Tongue (tissue), 2 donors: ENCODE data around the gene UGT1A1. TPM values are rescaled to one million over a fixed set of nuclear protein-coding genes. Genes with fewer than 3 reads are reported as not detected.

Experiments
- DNase-seq: peaks from one replicate; pipeline ENCODE4 v3.0.0-alpha.2; 2015
- total RNA-seq: library from RNA; depleted of rRNA; stranded (reverse); fragments of >200 nt; gene quantifications from one replicate; pipeline ENCODE4 v1.2.3, GENCODE V29; 2014

UGT1A1 gene
- total RNA-seq, 1 donor from 2014 or later = 0.41 TPM

DNA sequence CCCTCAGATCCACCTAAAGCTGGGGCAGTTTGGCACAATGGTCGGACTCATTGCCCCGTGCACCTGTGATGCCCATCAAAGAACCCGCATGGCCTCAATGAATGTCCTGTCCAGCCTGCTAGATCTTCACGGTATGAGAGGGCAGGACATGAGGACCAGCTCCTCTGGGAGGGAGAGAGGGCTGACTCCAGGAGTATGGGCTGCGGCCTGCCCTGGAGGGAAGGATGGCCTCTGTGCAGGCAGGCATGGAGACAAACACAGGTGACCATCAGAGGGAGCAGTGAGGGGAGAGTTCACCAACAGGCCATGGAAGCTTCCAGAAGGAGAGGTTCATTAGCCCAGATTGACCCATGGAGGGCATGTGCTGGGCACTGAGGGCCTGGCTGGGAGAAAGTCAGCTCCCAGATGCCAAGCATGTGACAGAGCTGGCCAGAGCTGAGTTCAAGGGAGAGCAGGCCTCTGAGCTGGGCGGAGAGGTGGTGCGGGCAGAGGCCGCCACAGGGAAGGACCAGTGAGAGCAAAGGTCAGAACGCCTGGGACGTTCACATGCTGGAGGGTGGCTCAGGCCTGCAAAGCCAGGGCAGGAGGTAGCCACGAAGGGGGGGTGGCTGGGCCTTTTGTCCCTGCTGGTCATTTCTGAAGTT, 58.0 kb downstream of the UGT1A1 start:
- no peak for DNase-seq

DNA sequence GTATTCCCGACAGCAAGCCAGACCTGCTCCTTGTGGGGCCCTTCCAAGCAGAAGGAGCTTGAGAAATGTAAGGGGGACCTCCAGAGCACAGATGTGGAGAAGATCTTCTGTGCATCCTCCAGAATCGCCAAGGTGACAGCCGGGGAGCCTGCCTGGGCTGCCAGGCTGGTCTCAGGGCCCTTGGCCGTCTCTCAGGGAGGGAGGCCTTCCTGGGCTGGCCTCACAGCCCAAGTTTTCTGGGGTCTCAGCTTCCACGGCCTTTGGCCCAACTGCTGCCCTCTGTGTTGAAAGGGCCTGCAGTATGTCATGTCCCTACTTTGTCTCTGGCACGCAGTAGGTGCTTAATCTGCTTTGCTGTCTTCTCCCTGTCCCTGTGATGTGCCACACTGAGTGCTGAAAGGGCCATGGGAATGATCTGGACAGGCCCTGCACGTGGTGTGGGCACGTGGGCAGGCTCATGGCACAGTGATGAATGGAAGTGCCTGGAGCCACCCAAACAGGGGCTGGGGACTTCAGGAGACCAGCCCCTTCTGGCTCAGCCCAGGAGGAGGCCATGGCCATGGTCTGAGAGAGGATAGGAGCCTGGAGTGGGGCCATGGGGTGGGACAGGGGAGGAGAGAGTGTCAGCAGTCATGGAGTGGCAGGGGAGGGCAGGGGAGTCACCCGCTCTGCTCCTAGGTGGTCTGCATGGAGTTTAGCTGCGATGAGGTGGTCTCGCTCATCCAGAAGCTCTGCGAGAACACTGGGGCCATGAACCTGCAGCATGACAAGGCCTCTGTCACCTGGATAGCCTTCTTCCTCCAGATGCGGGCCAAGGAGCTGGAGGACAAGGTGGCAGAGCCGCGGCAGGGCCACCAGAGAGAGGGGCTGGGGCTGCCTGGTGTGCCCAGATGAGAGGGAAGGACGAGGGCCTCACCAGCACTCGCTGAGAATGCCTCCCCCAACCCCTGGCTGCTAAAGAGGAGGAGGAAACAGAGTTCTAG, 58.9 kb downstream of the UGT1A1 start:
- no peak for DNase-seq

DNA sequence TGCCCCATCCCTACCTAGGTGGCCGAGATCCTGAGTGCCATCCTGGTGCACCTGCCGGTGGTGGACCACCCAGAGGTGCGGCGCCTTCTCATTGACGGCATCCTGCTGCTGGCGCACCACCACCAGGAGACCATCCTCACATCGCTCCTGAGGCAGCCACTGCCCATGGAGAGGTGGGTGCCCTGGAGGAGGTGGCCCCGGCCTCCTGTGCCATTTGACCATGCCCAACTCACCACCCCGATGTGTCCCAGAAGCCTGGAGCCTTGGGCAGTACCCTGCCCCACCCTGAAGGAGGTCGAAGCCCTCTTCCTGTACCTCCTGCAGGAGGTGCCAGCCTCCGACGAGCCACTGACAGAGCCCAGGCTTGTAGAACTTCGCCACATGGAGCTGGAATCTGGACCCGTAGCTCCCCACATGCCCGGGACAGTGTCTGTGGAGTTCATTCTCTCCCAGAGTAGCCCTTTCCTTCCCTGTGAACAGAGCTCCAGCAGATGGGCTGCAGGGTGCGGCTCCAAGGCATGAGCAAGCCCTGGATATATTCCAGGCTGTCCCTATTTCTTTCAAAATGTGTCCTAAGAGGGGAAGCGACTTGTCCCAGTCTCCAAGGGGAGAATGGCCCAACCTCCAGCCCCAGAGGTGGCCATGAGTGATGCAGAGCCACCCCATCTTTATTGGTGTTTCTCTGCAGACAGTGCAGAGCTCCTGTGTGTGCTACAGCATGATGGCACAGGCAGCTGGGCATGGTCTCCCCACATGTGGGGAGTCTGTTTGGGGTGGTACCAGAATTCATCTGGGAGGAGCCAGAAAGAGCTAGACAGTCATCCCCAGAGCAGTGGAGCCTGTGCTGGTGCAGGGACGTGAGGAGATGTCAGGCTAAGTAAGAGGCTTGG, 60.1 kb downstream of the UGT1A1 start:
- no peak for DNase-seq

DNA sequence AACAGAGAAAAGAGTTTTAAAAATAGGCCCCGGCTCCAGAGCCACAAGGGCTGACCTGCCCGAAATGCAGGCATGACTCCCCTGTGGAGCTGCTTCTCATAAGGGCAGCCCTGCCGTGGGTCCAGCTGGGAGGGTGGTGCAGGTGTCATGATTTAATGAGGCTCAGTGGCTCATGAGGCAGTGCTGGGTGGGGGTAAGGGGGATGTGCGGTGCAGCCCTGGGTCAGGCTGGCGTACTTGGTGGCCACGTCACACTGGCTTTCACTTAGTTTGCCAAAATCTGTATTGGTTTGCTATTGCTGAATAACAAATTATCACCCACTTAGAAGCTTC, 60.7 kb downstream of the UGT1A1 start:
- DNase-seq = no peak

DNA sequence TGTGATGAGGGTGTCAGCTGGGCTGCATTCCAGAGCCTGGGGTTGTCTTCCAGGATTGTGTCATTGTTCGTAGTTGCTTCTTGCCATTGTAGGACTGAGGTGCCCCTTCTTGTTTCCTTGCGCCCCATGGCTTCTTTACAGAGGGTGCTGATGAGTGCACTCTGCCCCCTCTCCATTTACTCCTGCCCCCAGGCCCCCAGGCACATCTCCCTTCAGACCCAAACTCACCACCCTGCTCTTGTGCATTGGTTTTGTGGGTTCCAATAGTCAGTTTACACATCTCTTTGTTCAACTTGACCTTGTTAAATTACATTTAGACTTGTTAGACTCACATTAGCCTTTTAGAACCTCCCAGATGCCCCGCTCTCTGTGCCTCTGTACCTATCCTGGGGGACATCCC, 61.1 kb downstream of the UGT1A1 start:
- no peak for DNase-seq

DNA sequence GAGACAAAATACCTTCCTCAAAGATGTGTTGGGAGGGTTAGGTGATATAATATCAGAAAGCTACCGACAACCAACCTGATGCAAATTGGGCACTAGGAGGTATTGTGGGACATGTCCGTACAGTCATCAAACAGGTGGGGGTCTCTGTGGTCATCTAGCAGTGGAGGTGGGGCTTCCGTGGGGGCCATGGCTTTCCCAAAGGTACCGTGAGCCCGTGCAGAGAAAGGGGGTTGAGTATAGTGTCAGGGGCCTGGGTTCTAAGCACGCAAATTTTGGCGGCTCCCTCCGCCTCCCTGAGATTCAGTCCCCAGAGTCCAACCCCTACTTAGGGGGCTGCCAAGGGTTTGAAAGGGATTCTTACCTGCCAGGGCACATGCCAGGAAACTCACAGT, 61.6 kb downstream of the UGT1A1 start:
- DNase-seq = no peak

DNA sequence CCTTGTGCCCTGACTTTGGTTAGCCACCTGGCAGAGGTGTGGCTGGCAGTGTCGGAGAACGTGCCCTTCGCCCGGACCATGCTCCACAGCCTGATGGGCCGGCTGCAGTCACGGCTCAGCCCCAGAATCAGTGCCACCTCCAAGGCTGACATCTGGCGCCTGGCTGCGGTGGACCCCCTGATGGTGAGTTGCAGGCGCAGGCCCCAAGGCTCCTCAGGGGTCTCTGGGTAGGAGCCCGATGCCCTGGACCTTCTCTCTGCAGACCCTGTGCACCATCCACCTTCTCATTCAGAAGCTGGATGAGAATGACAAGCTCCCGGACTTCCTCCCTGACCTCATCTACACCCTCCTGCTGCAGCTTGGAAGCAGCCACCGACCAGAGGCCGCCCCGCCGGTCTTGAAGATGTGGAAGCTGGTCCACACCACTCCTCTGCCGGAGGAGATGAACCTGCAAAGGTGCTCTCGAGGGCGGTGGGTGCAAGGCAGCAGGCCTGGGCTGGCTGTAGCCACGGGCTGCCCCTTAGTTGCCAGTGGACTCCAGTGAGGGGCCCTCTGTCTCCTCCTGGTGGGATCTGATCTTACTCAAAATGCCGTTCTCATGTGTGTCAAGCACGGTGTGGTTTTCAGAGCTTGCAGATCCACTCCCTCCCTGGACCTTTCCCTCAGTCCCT, 62.2 kb downstream of the UGT1A1 start:
- no peak for DNase-seq

Other genes with a start within 250 kb of the UGT1A1 start
- 37.3 TPM for gene USP40, start 193.5 kb upstream of the UGT1A1 start, total RNA-seq
- 0.31 TPM for gene UGT1A8, start 142.6 kb upstream of the UGT1A1 start, total RNA-seq
- gene UGT1A10, start 123.8 kb upstream of the UGT1A1 start, total RNA-seq = not detected
- not detected for gene UGT1A9, start 88.4 kb upstream of the UGT1A1 start, total RNA-seq
- 1.3 TPM for gene UGT1A7, start 78.4 kb upstream of the UGT1A1 start, total RNA-seq
- gene UGT1A6, start 67.4 kb upstream of the UGT1A1 start, total RNA-seq = 9.6 TPM
- 0.51 TPM for gene UGT1A5, start 47.4 kb upstream of the UGT1A1 start, total RNA-seq
- 1.6 TPM for gene UGT1A4, start 41.5 kb upstream of the UGT1A1 start, total RNA-seq
- gene UGT1A3, start 31.2 kb upstream of the UGT1A1 start, total RNA-seq = 0.51 TPM
- 2.5 TPM for gene MROH2A, start 18.1 kb downstream of the UGT1A1 start, total RNA-seq
- 9.8 TPM for gene HJURP, start 94.3 kb downstream of the UGT1A1 start, total RNA-seq
- gene TRPM8, start 157.1 kb downstream of the UGT1A1 start, total RNA-seq = not detected